GM12873 (cell line): ENCODE measurements around the gene AUP1.

ENCODE experiments used
- TF ChIP-seq, protein P1 (sequence below): IDR thresholded peaks from 2 replicates; pipeline ENCODE4 v1.5.1; 2012; ENCODE audit warnings: low read depth, mild to moderate bottlenecking, moderate library complexity, low read length, control low read depth; ENCODE audit not compliant: insufficient read depth; ENCODE audit errors: missing control alignments

The AUP1 gene

DNA sequence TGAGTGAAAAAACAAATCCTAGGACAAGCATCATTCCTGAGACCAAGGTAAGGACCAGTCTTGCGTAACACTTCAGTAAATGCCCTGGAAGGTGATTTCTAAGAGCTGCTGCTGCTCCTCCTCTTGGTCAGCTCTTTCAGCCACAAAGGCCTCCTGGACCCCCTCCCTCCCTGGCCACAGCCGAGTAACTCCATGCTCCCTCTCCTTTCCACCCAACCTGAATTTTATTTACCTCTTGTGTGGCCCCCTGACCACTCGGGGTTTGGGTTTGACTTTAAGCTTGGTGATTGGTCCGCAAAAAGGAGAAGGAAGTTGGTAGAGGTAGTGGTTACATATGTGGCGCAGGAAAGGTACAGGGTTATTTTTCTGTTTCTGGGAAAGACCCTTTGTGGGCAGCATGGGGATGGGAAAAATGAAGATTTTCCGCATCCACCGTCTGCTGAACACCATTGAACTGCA, 9.4 kb upstream of the AUP1 start:
- TF ChIP-seq, protein P1, sequence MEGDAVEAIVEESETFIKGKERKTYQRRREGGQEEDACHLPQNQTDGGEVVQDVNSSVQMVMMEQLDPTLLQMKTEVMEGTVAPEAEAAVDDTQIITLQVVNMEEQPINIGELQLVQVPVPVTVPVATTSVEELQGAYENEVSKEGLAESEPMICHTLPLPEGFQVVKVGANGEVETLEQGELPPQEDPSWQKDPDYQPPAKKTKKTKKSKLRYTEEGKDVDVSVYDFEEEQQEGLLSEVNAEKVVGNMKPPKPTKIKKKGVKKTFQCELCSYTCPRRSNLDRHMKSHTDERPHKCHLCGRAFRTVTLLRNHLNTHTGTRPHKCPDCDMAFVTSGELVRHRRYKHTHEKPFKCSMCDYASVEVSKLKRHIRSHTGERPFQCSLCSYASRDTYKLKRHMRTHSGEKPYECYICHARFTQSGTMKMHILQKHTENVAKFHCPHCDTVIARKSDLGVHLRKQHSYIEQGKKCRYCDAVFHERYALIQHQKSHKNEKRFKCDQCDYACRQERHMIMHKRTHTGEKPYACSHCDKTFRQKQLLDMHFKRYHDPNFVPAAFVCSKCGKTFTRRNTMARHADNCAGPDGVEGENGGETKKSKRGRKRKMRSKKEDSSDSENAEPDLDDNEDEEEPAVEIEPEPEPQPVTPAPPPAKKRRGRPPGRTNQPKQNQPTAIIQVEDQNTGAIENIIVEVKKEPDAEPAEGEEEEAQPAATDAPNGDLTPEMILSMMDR: no peak

DNA sequence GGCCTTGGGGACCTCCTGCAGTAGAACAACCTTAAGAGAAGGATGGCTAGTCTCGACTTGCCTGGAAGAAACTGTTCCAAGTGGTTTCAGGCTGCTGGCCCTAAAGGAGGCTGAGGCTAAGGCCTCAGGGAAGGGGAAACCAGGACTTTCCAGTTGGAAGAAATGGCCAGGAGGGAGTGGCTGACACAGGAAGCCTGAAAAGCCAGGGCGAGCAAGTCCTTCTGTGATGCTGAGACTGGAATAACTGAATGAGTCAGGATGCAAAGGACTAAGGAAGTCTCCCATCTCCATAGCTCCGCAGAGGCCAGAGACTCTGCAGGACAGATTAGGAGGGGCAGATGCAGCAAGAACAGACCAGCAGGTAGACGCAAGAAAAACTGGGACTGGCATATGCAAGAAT, 7.6 kb upstream of the AUP1 start:
- TF ChIP-seq, protein P1: no peak

DNA sequence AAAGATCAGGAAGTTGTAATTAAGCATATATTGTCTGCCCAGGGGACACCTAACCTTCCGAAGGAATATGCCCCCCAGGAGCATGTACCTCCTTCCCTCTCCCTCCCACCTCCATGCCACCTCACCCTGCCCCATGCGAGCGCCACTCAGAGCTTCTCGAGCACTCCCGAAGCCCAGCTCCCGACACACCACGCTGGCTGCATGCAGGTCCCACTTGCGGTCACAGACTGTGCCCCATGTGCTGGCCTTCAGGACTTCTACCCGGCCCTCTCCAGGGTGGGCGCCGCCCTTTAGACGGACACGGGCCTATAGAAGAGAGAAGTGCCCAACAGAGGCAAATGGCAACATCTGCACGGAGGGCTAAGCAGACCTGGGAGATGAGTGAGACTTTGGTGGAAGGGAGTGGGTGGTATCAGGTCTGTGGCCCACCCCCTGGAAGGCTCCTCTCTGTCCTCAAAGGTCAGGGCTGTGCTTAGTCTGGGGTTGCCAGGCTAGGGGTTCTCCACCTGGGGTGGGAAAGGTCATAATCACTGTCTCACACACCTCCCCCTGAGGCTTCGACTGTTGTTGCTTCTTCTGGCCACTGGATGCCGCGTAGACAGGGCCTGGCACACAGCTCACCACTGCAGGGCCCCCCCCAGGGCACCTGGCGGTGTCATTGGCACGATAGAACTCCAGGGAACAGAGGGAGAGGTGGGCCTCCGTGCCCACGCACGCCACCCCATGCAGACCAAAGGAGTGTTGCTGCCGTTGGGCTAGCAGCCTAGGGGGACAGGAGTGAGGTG, 6.9 kb upstream of the AUP1 start:
- TF ChIP-seq, protein P1: peak; percentile 6

DNA sequence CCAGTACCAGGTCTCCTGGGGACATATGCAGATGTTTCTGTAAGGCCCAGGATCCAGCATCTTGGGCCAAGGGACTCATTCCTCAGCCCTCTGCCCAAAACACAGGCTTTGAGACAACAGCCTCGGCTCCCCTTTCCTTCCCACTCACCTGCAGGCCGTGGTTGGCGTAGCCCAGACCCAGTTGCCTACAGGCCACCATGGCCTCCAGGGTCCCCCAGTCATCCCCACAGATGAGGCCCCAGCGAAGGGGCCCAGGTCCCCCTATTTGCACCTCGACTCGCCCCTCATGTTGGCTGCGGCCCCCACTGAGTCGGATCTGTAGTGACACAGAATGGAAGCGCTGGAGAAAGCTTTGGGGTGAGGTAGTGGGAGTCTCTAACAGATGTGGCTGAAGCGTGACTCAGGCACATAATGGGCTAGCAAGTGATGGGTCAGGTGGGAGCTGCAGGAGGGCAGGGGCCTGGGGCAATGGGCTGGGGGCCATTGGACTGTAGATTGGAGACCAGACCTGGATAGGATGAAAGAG, 6.0 kb upstream of the AUP1 start:
- TF ChIP-seq, protein P1: no peak

DNA sequence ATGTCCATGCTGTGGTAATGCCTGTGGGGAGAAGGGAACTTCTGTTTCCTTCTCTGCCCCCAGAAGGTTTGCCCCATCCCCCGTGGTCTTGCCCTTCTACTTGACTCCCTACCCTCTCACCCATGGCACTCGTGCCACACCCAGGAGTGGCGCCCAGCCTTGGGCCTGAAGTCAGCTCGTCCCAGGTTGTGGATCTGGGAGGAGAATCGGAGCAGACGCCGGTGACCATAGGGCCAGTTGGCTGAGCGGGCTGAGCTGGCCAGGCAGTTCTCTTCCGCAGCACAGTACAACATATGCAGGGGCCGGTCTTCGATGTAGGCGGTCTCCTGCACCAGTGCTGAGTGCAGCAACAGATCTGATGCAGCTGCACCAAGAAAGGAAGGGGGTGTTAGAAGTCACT, 4.9 kb upstream of the AUP1 start:
- TF ChIP-seq, protein P1: no peak

DNA sequence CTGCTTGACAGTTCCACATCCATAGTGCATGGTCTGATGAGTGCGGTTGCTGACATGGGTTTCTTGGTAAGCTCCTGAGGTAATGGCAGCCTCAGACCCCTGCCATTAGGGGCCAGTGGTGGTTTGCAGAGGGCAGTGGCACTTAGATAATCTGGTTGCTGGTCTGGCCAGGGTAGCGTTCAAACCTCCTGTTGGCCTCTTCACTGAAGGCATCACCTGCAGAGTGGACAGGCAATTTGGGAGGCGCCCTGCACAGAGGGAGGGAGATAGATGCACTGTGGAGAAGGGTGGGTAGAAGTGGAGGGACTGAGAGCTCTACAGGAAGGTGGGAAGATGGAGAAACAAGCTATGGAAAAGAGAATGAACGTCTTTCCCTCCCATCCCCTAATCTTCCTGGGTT, 4.0 kb upstream of the AUP1 start:
- TF ChIP-seq, protein P1: no peak

DNA sequence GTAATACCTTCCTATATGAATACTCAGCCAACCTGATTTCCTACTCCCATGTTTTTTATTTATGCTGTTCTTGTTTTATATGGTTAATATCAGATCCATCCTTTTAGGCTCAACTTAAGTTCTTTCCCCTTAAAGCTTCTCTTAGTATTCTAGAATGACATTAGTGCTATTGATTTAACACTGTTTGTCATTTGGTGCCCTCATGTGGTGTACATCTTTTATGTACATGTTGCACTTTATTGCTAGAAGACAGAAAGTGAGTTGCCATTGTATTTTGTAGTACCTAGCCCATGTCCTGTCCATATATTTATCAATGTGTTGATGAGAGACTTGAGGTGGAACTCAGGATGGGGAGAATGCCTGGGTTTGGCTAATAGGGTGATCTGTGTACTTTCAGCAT, 2.7 kb upstream of the AUP1 start:
- TF ChIP-seq, protein P1: peak; percentile 25
